ENCODE results near the gene HACD4.

DNA sequence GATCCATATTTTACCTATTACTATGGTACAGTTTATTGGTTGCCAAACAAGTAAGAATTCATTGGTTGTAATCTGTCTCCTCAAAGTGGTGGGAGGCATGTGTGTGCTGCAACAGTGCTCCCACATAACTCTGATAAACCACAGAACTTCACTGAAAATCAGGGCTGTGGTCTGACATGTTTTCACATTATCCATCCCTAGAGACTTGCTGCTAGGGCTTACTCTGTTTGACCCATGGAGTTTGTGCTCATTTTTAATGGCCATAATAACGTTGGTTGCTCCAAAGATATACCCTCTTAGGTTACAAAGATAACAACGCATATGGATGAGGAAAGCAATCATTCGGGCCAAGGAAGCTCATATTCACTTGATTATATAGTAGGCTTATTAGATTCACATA, 37.0 kb downstream of the HACD4 start:
- TF ChIP-seq, protein P1, sequence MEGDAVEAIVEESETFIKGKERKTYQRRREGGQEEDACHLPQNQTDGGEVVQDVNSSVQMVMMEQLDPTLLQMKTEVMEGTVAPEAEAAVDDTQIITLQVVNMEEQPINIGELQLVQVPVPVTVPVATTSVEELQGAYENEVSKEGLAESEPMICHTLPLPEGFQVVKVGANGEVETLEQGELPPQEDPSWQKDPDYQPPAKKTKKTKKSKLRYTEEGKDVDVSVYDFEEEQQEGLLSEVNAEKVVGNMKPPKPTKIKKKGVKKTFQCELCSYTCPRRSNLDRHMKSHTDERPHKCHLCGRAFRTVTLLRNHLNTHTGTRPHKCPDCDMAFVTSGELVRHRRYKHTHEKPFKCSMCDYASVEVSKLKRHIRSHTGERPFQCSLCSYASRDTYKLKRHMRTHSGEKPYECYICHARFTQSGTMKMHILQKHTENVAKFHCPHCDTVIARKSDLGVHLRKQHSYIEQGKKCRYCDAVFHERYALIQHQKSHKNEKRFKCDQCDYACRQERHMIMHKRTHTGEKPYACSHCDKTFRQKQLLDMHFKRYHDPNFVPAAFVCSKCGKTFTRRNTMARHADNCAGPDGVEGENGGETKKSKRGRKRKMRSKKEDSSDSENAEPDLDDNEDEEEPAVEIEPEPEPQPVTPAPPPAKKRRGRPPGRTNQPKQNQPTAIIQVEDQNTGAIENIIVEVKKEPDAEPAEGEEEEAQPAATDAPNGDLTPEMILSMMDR (IDR thresholded peaks at IDR 0.05) = no peak
- no peak for TF ChIP-seq POLR2A (IDR thresholded peaks at IDR 0.05)
